ENCODE measurements around the gene NR2C2AP.

NR2C2AP gene

GRCh38 chr19:19214159-19214490, 10.9 kb upstream of the NR2C2AP start:
- DNase-seq: no peak

DNA sequence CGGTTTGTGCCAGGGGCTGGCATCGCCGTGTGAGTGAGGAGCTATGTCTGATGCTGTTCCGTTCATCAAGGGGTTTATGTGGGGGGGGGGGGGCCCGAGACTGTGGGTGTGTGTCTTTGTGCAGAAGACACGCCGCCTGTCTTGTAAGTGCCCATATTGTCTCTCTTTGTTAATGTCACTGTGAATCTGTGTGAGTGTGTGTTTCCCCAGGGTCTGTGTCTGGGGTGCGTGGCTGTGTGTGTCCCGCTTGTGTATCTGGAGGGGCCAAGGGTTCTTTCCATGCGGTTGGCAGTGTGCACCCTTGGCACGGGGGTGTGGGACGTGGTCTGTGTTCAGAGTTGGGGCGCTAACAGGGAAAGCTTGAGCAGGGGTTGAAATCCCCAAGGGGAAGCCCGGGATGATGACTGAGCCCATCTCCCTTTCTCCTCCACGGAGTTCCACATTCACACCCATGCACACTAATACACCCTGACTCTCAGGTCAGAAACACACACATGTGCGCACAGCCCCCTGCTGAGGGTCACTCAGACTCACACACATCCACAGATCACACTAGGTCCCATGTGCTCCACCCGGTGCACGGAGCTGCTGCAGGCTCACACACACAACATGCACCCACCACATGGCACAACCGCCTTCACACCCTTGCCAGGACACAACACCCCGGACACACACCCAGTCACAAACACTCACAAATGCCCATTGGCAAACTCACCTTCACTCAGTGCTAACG, 10.4 kb upstream of the NR2C2AP start:
- DNase-seq: no peak

- DNase-seq: no peak
Measured at GRCh38 chr19:19212916-19213315, 9.7 kb upstream of the NR2C2AP start.

DNA sequence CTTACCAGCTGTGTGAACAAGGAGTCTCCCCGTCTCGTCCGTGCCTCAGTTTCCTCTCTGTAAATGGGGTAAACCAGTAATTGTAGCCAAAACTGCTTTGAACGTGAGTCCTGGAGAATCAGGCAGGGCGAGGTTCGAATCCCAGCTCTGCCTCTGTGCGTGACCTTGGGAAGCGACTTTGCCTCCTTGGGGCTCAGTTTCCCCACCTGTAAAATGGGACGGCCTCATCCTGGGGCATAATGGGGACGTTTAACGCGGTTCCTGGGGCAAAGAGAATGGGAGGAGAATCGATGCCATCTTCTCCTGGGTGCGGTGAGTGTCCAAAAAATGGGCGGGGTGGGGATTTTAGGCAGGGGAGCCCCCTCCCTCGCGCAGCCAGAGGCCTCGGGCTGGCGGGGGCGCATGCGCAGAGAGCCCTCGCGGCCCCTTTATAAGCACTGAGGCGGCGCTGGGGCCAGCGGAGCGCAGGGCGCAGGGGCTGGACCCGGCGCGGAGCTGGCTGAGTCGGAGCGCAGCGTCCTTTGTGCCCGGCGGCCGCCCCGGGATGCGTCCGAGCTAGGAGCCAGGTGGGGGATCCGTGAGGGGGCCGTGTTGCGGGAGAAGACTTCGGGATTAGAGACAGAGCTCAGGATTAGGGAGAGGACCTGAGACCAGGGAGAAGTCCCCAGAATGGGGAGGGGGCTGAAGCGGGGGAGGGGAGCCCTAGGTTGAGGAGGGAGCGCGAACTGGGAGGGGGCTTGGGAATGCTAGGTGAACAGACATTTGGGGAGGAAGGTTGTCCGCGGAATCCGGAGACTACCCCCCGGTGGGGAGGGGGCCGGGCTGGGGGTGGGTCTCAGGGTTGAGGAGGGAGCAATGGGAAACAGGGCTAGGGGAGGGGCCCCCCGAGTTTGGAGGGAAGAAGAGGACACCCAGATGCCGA, 8.5 kb upstream of the NR2C2AP start, which contains the start of gene NCAN:
NCAN (plus strand) TSS at position 460 of the 922 bp plus-strand sequence. CDS start 4,996 bp downstream, outside the sequence.
- no peak for DNase-seq

GRCh38 chr19:19209372-19209771, 6.2 kb upstream of the NR2C2AP start:
- DNase-seq: no peak

DNA sequence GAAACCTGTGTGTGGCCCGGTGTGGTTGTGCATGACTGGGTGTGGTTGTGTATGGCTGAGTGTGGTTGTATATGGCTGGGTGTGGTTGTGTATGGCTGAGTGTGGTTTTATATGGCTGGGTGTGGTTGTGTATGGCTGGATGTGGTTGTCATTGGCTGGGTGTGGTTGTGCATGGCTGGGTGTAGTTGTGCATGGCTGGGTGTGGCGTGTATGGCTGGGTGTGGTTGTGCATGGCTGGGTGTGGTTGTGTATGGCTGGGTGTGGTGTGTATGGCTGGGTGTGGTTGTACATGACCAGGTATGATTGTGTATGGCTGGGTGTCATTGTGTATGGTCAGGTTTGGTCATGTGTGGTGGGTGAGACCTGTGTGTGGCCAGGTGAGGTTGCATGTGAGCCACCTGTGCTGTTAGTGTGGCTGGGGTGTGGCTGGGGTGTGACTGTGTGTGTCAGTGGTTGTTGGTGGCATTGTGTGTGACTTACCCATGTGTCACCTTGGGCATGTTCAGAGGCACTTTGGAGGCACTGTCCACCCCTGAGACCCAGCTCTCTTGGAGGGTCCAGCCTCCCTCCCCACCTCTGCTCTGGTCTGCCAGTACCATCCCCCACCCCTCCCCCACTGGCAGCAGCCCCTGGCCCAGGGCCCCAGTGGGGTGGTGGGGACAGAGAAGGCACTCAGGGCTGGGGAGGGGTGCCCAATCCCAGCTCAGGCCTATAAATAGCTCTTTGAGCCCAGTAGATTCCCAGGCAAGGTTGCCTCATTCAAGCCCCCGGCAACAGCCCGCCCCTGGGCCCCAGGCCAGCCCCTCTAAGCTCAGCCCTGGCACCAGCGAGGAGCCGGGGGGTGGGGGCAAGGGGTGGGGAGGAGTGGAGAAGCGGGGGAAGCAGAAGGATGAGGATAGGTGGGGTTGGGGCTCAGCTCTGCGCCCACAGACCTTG, 4.7 kb upstream of the NR2C2AP start:
- no peak for DNase-seq

DNA sequence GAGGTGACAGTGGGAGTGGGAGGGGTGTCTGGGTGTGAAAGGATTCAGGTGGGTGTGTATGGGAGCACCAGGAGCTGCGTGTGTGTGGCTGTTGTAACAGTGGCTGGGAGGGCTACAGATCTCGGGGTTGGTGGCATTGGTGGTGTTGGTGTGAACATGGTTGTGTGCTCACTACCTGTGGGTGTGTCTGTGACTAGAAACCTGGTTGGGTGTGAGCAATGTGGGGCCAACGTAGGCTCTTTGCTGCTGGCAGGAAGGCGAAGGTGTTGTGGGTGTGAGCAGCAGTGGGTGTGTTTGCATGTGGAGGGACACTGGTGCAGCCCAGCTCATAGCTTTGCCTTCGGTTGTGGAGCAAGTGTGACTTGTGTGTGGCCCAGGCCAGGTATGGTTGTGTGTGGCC, 3.7 kb upstream of the NR2C2AP start:
- DNase-seq: no peak

GRCh38 chr19:19205416-19206410, 2.5 kb upstream of the NR2C2AP start:
- no peak for DNase-seq

- DNase-seq: no peak
Measured at GRCh38 chr19:19204181-19204580, 967 bp upstream of the NR2C2AP start.

GRCh38 chr19:19202707-19203011, 555 bp downstream of the NR2C2AP start:
- DNase-seq: no peak

- no peak for DNase-seq
Measured at GRCh38 chr19:19201697-19202630, 1.2 kb downstream of the NR2C2AP start.

DNA sequence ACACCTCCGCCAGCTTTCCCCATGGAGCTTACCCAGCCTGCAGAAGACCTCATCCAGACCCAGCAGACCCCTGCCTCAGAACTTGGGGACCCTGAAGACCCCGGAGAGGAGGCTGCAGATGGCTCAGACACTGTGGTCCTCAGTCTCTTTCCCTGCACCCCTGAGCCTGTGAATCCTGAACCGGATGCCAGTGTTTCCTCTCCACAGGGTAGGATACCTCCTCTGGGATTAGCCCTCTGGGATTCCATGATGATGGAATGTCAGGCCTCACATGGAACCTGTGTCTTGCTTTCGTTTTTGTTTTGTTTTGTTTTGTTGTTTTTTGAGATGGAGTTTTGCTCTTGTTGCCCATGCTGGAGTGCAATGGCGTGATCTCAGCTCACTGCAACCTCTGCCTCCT, 9.3 kb downstream of the NR2C2AP start:
- DNase-seq: no peak

- DNase-seq: no peak
Measured at GRCh38 chr19:19192910-19193423, 10.2 kb downstream of the NR2C2AP start.

DNA sequence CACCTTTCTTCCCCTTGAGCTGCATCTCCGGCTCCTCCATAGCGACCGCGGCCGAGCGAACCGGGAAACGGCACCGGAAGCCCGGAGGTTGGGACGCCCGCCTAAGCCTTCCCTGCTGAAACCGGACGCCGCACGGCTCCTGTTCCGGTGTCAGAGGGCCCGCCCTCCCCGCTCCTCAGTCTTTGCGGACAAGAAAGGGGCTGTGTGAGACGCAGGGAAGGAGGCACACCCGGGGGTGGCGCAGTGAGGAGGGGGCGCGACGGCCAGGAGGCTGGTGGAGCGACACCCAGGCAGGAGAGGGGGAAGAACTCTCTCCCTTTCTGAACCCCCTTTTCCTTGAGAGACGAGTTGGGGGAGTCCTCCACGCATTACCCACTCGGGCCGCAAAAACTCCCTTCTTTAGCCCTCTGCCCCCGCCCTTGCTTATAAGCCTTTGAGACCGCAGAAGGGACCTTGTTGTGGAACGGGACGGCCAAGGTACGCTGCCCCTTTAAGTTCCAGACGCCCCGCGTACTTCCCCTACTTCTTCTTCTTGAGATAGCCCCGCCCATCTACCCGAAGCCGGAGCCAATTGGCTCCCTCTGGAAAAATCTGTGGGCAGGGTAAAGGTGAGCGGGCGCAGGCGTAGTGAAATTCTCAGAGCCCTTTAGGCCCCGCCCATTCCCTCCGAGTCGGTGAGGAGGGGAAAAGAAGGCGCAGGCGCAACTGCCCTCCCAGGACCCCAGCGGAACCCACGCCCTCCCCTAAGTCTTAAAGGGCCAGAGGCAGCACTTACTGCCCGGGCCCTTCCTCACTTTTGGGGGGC, 10.9 kb downstream of the NR2C2AP start, which contains the start of the genes BORCS8 and RFXANK:
BORCS8 (minus strand) TSS at position 75 of the 805 bp plus-strand sequence; CDS start at position 40, 35 bp downstream.
RFXANK (plus strand) TSS at position 181 of the 805 bp plus-strand sequence. CDS start 1,689 bp downstream, outside the sequence.
- peak; percentile 99 for DNase-seq

DNA sequence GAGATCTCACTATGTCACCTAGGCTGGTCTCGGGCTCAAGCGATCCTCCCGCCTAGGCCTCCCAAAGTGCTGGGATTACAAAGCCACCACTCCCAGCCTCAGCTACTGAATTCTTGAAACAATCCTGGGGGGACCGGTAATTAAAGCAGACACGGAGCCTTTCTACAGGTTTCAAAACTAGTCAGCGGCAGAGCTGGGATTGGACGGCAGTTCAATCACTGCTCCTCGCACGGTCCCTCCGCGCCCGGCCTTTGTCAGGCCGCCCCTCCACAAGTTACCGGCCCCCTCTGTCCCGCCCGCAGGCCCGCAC, 11.5 kb downstream of the NR2C2AP start:
- DNase-seq: no peak

DNA sequence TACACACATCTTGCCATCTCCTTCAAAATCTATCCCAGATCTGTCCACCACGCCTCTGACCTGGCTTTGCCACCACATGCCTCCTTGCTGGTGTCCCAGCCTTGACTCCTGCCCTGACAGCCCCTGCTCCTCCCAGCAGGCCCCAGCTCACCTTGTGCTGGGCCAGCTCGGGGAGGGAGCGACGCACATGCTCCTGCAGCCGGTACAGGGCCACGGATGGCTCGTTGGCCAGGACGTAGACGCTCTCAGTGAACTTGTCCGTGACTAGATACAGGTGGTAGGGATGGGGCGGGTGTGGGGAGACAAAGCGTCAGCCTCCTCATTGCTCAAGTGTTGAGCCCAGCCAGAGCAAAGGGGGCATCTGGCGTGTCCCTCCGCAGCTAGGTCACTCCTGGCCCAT, 16.5 kb downstream of the NR2C2AP start:
- no peak for DNase-seq

- DNase-seq: peak; percentile 58 to 76
Measured at GRCh38 chr19:19185853-19186740, 17.1 kb downstream of the NR2C2AP start.

GRCh38 chr19:19181488-19181998, 21.7 kb downstream of the NR2C2AP start:
- no peak for DNase-seq

Data from inflammatory macrophage (primary cell).